ENCODE measurements around the gene ASB6. TPM values are rescaled to one million over a fixed set of nuclear protein-coding genes. Genes with fewer than 3 reads are reported as not detected.

Gene ASB6
- total and polyA plus RNA-seq, 2 of the 13 experiments (the other 11 are each of a cell fraction or from before 2014, with no cell fraction given), result 8.2 to 8.4 TPM

DNA sequence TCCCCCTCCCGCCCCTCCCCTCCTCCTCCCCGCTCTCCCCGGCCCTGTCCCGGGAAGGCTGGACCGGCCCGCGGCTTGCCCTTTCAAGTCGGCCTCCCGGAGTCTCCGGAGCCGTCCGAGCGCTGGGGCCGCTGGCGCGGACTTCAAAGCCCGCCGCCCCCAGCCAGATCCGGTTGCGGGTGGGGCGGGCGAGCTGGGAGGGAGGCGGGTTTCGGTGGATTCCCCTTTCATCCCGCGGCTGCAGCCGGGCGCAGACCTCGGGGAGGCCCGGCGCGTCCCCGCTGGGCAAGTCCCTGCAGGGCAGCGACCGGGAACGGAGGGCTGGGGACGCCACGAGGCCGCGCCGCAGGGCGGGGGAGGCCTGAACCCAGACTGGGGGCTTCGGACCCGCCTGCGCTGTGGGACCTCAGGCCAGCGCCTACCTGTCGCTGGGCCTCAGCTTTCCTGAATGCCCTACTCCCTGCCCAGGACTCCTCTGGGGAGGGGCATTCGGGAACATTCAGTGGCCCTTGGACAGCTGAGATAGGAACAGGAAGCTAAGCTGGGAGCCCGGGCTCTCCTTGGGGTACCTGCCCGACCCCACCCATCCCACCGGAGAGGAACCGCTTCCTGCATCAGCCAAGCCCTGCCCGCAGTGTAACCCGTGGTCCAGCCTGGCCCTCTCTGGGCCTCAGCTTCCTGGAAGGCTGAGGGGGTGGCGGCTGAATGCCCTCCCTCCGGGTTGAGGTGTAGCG is 44.4 kb downstream of the ASB6 start (continued):
- TF ChIP-seq SATB2 (CRISPR knock-in tag; IDR thresholded peaks at IDR 0.05), result peak; percentile 72; the same call in 1 of the 2 replicates
- TF ChIP-seq IKZF4 (CRISPR knock-in tag; IDR thresholded peaks at IDR 0.05; ENCODE audit: borderline replicate concordance, low read depth, not compliant biosample characterization), result no peak
- peak; percentile 78; the same call in 1 of the 2 replicates for TF ChIP-seq ZNF510 (CRISPR knock-in tag; IDR thresholded peaks at IDR 0.05; ENCODE audit: low read depth)
- TF ChIP-seq ZNF766 (CRISPR knock-in tag; IDR thresholded peaks at IDR 0.05; ENCODE audit: borderline replicate concordance), result no peak
- peak; percentile 89 for TF ChIP-seq ZNF687 (CRISPR knock-in tag; IDR thresholded peaks at IDR 0.05)
- TF ChIP-seq ZNF746 (CRISPR knock-in tag; IDR thresholded peaks at IDR 0.05), result peak; percentile 100
- TF ChIP-seq TARDBP (CRISPR knock-in tag; IDR thresholded peaks at IDR 0.05), result peak; percentile 63; the same call in 1 of the 2 replicates
- no peak for TF ChIP-seq CENPT (CRISPR knock-in tag; IDR thresholded peaks at IDR 0.05; ENCODE audit: low read depth)
- TF ChIP-seq, protein P1, sequence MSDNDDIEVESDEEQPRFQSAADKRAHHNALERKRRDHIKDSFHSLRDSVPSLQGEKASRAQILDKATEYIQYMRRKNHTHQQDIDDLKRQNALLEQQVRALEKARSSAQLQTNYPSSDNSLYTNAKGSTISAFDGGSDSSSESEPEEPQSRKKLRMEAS (IDR thresholded peaks at IDR 0.05), result peak; percentile 84
- TF ChIP-seq KDM4B (CRISPR knock-in tag; IDR thresholded peaks at IDR 0.05), result peak; percentile 86
- TF ChIP-seq ZNF430 (CRISPR knock-in tag; IDR thresholded peaks at IDR 0.05), result peak; percentile 59
- peak; percentile 68; the same call in 1 of the 2 replicates for TF ChIP-seq MXD1 (CRISPR knock-in tag; IDR thresholded peaks at IDR 0.05)
- TF ChIP-seq ZNF101 (CRISPR knock-in tag; IDR thresholded peaks at IDR 0.05; ENCODE audit: borderline replicate concordance, low read depth), result no peak
- TF ChIP-seq GTF2F1 (IDR thresholded peaks at IDR 0.05; ENCODE audit: low read length), result no peak
- no peak for TF ChIP-seq RORA (CRISPR knock-in tag; IDR thresholded peaks at IDR 0.05)
- no peak for TF ChIP-seq AKNA (CRISPR knock-in tag; IDR thresholded peaks at IDR 0.05; ENCODE audit: borderline replicate concordance)
- peak; percentile 42; the same call in 1 of the 2 replicates for TF ChIP-seq ZNF232 (CRISPR knock-in tag; IDR thresholded peaks at IDR 0.05; ENCODE audit: borderline replicate concordance)
- no peak for TF ChIP-seq AGO1 (IDR thresholded peaks at IDR 0.05; ENCODE audit: low read depth, low read length, poor library complexity, severe bottlenecking)
- TF ChIP-seq YY1 (IDR thresholded peaks at IDR 0.05; ENCODE audit: insufficient read depth, insufficient replicate concordance, low read depth, low read length), result peak; percentile 79
- TF ChIP-seq ELF3 (CRISPR knock-in tag; IDR thresholded peaks at IDR 0.05), result peak; percentile 85
